Measurements from ENCODE around the gene STAP2. TPM values are rescaled to one million over a fixed set of nuclear protein-coding genes. Genes with fewer than 3 reads are reported as not detected.

Gene STAP2
- total RNA-seq, 1 donor from 2014 or later: 5.2 TPM

GRCh38 chr19:4363571-4364304 lies 25.1 kb upstream of the STAP2 start:
- H3K27ac ChIP-seq (ENCODE audit: low read depth, low read length): no peak overlapping the region
- H3K36me3 ChIP-seq (ENCODE audit: control insufficient read depth in 3 of 3, insufficient read depth in 3 of 3, low read length in 3 of 3): peaks cover 43 to 51% (median 47%) of the 10 kb centered on the region in 3 donors
- H3K4me1 ChIP-seq (ENCODE audit: control insufficient read depth in 3 of 3, insufficient read depth in 3 of 3, low read length in 3 of 3): peaks cover 16 to 20% (median 16%) of the 10 kb centered on the region in 3 donors
- no peaks in the 10 kb centered on the region for H3K27me3 ChIP-seq (ENCODE audit: control insufficient read depth in 3 of 3, insufficient read depth in 3 of 3, low read length in 3 of 3)
- H3K4me3 ChIP-seq (ENCODE audit: low read length in 3 of 3): no peak overlapping the region
- H3K9me3 ChIP-seq (ENCODE audit: control insufficient read depth in 3 of 3, low read length in 3 of 3): no peaks in the 10 kb centered on the region
- H3K9ac ChIP-seq (ENCODE audit: low read depth in 1 of 3, low read length in 3 of 3): no peak overlapping the region

- no peak overlapping the region for H3K4me3 ChIP-seq (ENCODE audit: low read length in 3 of 3)
- peaks cover 9 to 13% (median 10%) of the 10 kb centered on the region in 3 donors for H3K4me1 ChIP-seq (ENCODE audit: control insufficient read depth in 3 of 3, insufficient read depth in 3 of 3, low read length in 3 of 3)
- no peak overlapping the region for H3K27ac ChIP-seq (ENCODE audit: low read depth, low read length)
- H3K9ac ChIP-seq (ENCODE audit: low read depth in 1 of 3, low read length in 3 of 3): no peak overlapping the region
- peaks cover 44 to 51% (median 47%) of the 10 kb centered on the region in 3 donors for H3K36me3 ChIP-seq (ENCODE audit: control insufficient read depth in 3 of 3, insufficient read depth in 3 of 3, low read length in 3 of 3)
- no peaks in the 10 kb centered on the region for H3K27me3 ChIP-seq (ENCODE audit: control insufficient read depth in 3 of 3, insufficient read depth in 3 of 3, low read length in 3 of 3)
- H3K9me3 ChIP-seq (ENCODE audit: control insufficient read depth in 3 of 3, low read length in 3 of 3): no peaks in the 10 kb centered on the region
Measured at GRCh38 chr19:4362831-4363545, 24.4 kb upstream of the STAP2 start.

GRCh38 chr19:4362101-4362828 lies 23.6 kb upstream of the STAP2 start:
- H3K9me3 ChIP-seq (ENCODE audit: control insufficient read depth in 3 of 3, low read length in 3 of 3): no peaks in the 10 kb centered on the region
- H3K27me3 ChIP-seq (ENCODE audit: control insufficient read depth in 3 of 3, insufficient read depth in 3 of 3, low read length in 3 of 3): no peaks in the 10 kb centered on the region
- H3K4me3 ChIP-seq (ENCODE audit: low read length in 3 of 3): no peak overlapping the region
- no peak overlapping the region for H3K9ac ChIP-seq (ENCODE audit: low read depth in 1 of 3, low read length in 3 of 3)
- peaks cover 44 to 51% (median 47%) of the 10 kb centered on the region in 3 donors for H3K36me3 ChIP-seq (ENCODE audit: control insufficient read depth in 3 of 3, insufficient read depth in 3 of 3, low read length in 3 of 3)
- no peak overlapping the region for H3K27ac ChIP-seq (ENCODE audit: low read depth, low read length)
- peaks cover 2 to 6% (median 2%) of the 10 kb centered on the region in 3 donors for H3K4me1 ChIP-seq (ENCODE audit: control insufficient read depth in 3 of 3, insufficient read depth in 3 of 3, low read length in 3 of 3)

- peaks cover 41 to 50% (median 47%) of the 10 kb centered on the region in 3 donors for H3K36me3 ChIP-seq (ENCODE audit: control insufficient read depth in 3 of 3, insufficient read depth in 3 of 3, low read length in 3 of 3)
- no peaks in the 10 kb centered on the region for H3K4me1 ChIP-seq (ENCODE audit: control insufficient read depth in 3 of 3, insufficient read depth in 3 of 3, low read length in 3 of 3)
- H3K4me3 ChIP-seq (ENCODE audit: low read length in 3 of 3): no peak overlapping the region
- H3K9me3 ChIP-seq (ENCODE audit: control insufficient read depth in 3 of 3, low read length in 3 of 3): no peaks in the 10 kb centered on the region
- H3K27me3 ChIP-seq (ENCODE audit: control insufficient read depth in 3 of 3, insufficient read depth in 3 of 3, low read length in 3 of 3): no peaks in the 10 kb centered on the region
- H3K9ac ChIP-seq (ENCODE audit: low read depth in 1 of 3, low read length in 3 of 3): no peak overlapping the region
- no peak overlapping the region for H3K27ac ChIP-seq (ENCODE audit: low read depth, low read length)
Measured at GRCh38 chr19:4361152-4362046, 22.8 kb upstream of the STAP2 start.

GRCh38 chr19:4360641-4361151 lies 22.1 kb upstream of the STAP2 start:
- no peak overlapping the region for H3K9ac ChIP-seq (ENCODE audit: low read depth in 1 of 3, low read length in 3 of 3)
- H3K4me3 ChIP-seq (ENCODE audit: low read length in 3 of 3): no peak overlapping the region
- no peaks in the 10 kb centered on the region for H3K27me3 ChIP-seq (ENCODE audit: control insufficient read depth in 3 of 3, insufficient read depth in 3 of 3, low read length in 3 of 3)
- no peak overlapping the region for H3K27ac ChIP-seq (ENCODE audit: low read depth, low read length)
- H3K36me3 ChIP-seq (ENCODE audit: control insufficient read depth in 3 of 3, insufficient read depth in 3 of 3, low read length in 3 of 3): peaks cover 34 to 43% (median 40%) of the 10 kb centered on the region in 3 donors
- no peaks in the 10 kb centered on the region for H3K9me3 ChIP-seq (ENCODE audit: control insufficient read depth in 3 of 3, low read length in 3 of 3)
- no peaks in the 10 kb centered on the region for H3K4me1 ChIP-seq (ENCODE audit: control insufficient read depth in 3 of 3, insufficient read depth in 3 of 3, low read length in 3 of 3)

GRCh38 chr19:4360081-4360569 lies 21.5 kb upstream of the STAP2 start:
- no peak overlapping the region for H3K9ac ChIP-seq (ENCODE audit: low read depth in 1 of 3, low read length in 3 of 3)
- no peaks in the 10 kb centered on the region for H3K27me3 ChIP-seq (ENCODE audit: control insufficient read depth in 3 of 3, insufficient read depth in 3 of 3, low read length in 3 of 3)
- no peak overlapping the region for H3K27ac ChIP-seq (ENCODE audit: low read depth, low read length)
- no peak overlapping the region for H3K4me3 ChIP-seq (ENCODE audit: low read length in 3 of 3)
- no peaks in the 10 kb centered on the region for H3K4me1 ChIP-seq (ENCODE audit: control insufficient read depth in 3 of 3, insufficient read depth in 3 of 3, low read length in 3 of 3)
- H3K36me3 ChIP-seq (ENCODE audit: control insufficient read depth in 3 of 3, insufficient read depth in 3 of 3, low read length in 3 of 3): peaks cover 29 to 37% (median 35%) of the 10 kb centered on the region in 3 donors
- H3K9me3 ChIP-seq (ENCODE audit: control insufficient read depth in 3 of 3, low read length in 3 of 3): no peaks in the 10 kb centered on the region

- no peaks in the 10 kb centered on the region for H3K27me3 ChIP-seq (ENCODE audit: control insufficient read depth in 3 of 3, insufficient read depth in 3 of 3, low read length in 3 of 3)
- H3K4me1 ChIP-seq (ENCODE audit: control insufficient read depth in 3 of 3, insufficient read depth in 3 of 3, low read length in 3 of 3): no peaks in the 10 kb centered on the region
- H3K36me3 ChIP-seq (ENCODE audit: control insufficient read depth in 3 of 3, insufficient read depth in 3 of 3, low read length in 3 of 3): peaks cover 28 to 35% (median 33%) of the 10 kb centered on the region in 3 donors
- H3K27ac ChIP-seq (ENCODE audit: low read depth, low read length): no peak overlapping the region
- H3K9me3 ChIP-seq (ENCODE audit: control insufficient read depth in 3 of 3, low read length in 3 of 3): no peaks in the 10 kb centered on the region
- H3K4me3 ChIP-seq (ENCODE audit: low read length in 3 of 3): no peak overlapping the region
- no peak overlapping the region for H3K9ac ChIP-seq (ENCODE audit: low read depth in 1 of 3, low read length in 3 of 3)
Measured at GRCh38 chr19:4359627-4360000, 21.0 kb upstream of the STAP2 start.

- Histone ChIP-seq H3K9ac (ENCODE audit: low read depth in 1 of 3, low read length in 3 of 3) (no peak overlapping the region), H3K4me1 (ENCODE audit: control insufficient read depth in 3 of 3, insufficient read depth in 3 of 3, low read length in 3 of 3) (no peaks in the 10 kb centered on the region), H3K27ac (ENCODE audit: low read depth, low read length) (no peak overlapping the region), H3K4me3 (ENCODE audit: low read length in 3 of 3) (no peak overlapping the region), H3K27me3 (ENCODE audit: control insufficient read depth in 3 of 3, insufficient read depth in 3 of 3, low read length in 3 of 3) (no peaks in the 10 kb centered on the region), H3K36me3 (ENCODE audit: control insufficient read depth in 3 of 3, insufficient read depth in 3 of 3, low read length in 3 of 3) (peaks cover 26 to 32% (median 29%) of the 10 kb centered on the region in 3 donors), H3K9me3 (ENCODE audit: control insufficient read depth in 3 of 3, low read length in 3 of 3) (no peaks in the 10 kb centered on the region)
Measured at GRCh38 chr19:4358709-4359626, 20.3 kb upstream of the STAP2 start.

All from skeletal muscle tissue (tissue), 4 donors.